ENCODE results near the gene GIT2. TPM values are rescaled to one million over a fixed set of nuclear protein-coding genes. Genes with fewer than 3 reads are reported as not detected.
A peak's percentile ranks its signal among the peaks of the same experiment; 100 is the strongest.
"Not testable (repeated sequence)": the region's sequence is repeated elsewhere in the genome, so short reads cannot be mapped to it uniquely, and the experiment has no call there.

Gene GIT2
- total RNA-seq, 3 donors from 2014 or later, result 33.3 to 46.2 (median 39.6) TPM

GRCh38 chr12:109892748-109893147, 103.4 kb downstream of the GIT2 start:
- no peak for DNase-seq
- no peaks in the 10 kb centered on the region for H3K36me3 ChIP-seq (ENCODE audit: low read depth)
- H3K4me3 ChIP-seq, result no peak overlapping the region
- intact Hi-C loops (cut with DNase I, micrococcal nuclease), result no loop called here
- TF ChIP-seq CTCF (IDR thresholded peaks at IDR 0.05), result no peak
- peak; percentile 49 for ATAC-seq
- no peaks in the 10 kb centered on the region for H3K9me3 ChIP-seq
- no peaks in the 10 kb centered on the region for H3K4me1 ChIP-seq (ENCODE audit: low read depth)

DNA sequence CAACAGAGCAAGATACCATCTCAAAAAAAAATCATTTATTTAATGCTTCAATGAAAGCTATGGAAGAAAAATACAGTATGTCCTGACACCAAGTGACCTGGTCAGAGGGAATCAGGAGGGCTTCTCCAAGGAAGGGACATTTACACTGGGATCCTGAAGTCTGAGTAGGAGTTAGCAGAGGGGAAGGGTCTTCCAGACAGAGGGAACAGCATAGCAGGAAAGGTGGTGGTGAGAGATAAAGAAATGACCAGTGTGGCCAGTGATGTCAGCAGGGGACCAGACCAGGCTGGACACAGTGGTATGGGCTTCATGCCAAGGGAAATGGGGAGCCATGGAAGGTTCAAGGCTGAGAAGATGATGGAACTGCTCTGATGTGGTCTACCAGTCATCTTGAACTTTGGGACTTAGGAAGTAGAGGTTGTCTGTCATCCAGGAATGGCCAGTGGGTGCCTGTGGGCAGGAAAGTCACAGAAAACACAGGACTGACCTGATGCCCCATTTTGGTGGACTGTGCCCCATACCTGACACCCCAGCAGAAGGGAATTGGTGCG, 103.9 kb downstream of the GIT2 start:
- intact Hi-C loops (cut with DNase I, micrococcal nuclease), result no loop called here
- Histone ChIP-seq H3K9me3 (no peaks in the 10 kb centered on the region), H3K36me3 (ENCODE audit: low read depth) (no peaks in the 10 kb centered on the region), H3K4me1 (ENCODE audit: low read depth) (no peaks in the 10 kb centered on the region), H3K4me3 (no peak overlapping the region)
- TF ChIP-seq CTCF (IDR thresholded peaks at IDR 0.05), result no peak
- ATAC-seq (no peak), DNase-seq (no peak)

DNA sequence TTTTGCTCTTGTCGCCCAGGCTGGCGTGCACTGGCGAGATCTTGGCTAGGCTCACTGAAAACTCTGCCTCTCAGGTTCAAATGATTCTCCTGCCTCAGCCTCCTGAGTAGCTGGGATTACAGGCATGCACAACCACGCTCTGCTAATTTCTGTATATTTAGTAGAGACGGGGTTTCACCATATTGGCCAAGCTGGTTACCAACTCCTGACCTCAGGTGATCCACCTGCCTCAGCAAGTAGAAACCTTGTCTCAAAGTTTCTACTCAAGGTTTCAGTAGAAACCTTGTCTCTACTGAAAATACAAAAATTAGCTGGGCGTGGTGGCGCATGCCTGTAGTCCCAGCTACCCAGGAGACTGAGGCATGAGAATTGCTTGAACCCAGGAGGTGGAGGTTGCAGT, 104.4 kb downstream of the GIT2 start:
- H3K4me1 ChIP-seq (ENCODE audit: low read depth); H3K4me3 ChIP-seq; H3K9me3 ChIP-seq; intact Hi-C loops (cut with DNase I, micrococcal nuclease); H3K36me3 ChIP-seq (ENCODE audit: low read depth); DNase-seq; ATAC-seq: not testable (repeated sequence)

DNA sequence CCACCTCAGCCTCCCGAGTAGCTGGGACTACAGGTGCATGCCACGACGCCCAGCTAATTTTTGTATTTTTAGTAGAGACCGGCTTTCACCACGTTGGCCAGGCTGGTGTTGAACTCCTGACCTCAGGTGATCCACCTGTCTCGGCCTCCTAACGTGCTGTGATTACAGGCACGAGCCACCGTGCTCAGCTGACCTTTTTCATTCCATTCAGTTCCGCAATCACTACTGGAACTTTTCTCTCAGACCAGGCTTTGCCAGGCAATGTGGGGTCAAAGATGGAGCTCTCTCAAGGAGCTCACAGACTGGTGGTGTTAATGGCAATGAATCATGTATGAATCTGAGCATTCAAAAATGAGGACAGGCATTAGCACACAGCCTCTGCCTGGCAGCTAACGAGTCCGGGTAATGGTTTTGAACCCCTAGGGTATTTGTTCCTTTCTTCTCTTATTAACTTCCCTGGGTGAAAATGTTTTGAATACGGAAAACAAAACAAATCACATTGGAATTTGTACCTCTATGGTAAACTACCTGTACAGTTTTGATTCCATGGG, 105.5 kb downstream of the GIT2 start:
- H3K4me3 ChIP-seq, result no peak overlapping the region
- no peaks in the 10 kb centered on the region for H3K36me3 ChIP-seq (ENCODE audit: low read depth)
- no peaks in the 10 kb centered on the region for H3K4me1 ChIP-seq (ENCODE audit: low read depth)
- DNase-seq (no peak), ATAC-seq (no peak)
- no peaks in the 10 kb centered on the region for H3K9me3 ChIP-seq
- no peak for TF ChIP-seq CTCF (IDR thresholded peaks at IDR 0.05)
- intact Hi-C loops (cut with DNase I, micrococcal nuclease), result no loop called here

- intact Hi-C loops (cut with DNase I, micrococcal nuclease), result loop anchor here in 1 of 2 donors (10.0 kb wide), 1 partner anchor 84 kb away; no protein-coding TSS in a partner anchor
- H3K36me3 ChIP-seq (ENCODE audit: low read depth), result no peaks in the 10 kb centered on the region
Measured at GRCh38 chr12:109888179-109889020, 107.8 kb downstream of the GIT2 start.

More at GRCh38 chr12:109888179-109889020, 107.8 kb downstream of the GIT2 start:
- peak; percentile 67 for ATAC-seq
- H3K9me3 ChIP-seq, result no peaks in the 10 kb centered on the region
- no peaks in the 10 kb centered on the region for H3K4me1 ChIP-seq (ENCODE audit: low read depth)
- no peak for DNase-seq
- no peak overlapping the region for H3K4me3 ChIP-seq
- no peak for TF ChIP-seq CTCF (IDR thresholded peaks at IDR 0.05)
